Renal cortical epithelial cell (primary cell): Measurements from ENCODE around the gene LYZL2. TPM values are rescaled to one million over a fixed set of nuclear protein-coding genes. Genes with fewer than 3 reads are reported as not detected.
A peak's percentile ranks its signal among the peaks of the same experiment; 100 is the strongest.
"Not testable (repeated sequence)": the region's sequence is repeated elsewhere in the genome, so short reads cannot be mapped to it uniquely, and the experiment has no call there.

Source experiments
- DNase-seq: peaks from one replicate; pipeline ENCODE4 v3.0.0-alpha.2; 2011; ENCODE audit warnings: low read depth
- total RNA-seq: library from RNA; depleted of rRNA; stranded (reverse); fragments of >200 nt; gene quantifications from 2 replicates; pipeline ENCODE4 v1.2.3, GENCODE V29; 2014

Gene LYZL2
- total RNA-seq, 1 donor from 2014 or later: not detected

DNA sequence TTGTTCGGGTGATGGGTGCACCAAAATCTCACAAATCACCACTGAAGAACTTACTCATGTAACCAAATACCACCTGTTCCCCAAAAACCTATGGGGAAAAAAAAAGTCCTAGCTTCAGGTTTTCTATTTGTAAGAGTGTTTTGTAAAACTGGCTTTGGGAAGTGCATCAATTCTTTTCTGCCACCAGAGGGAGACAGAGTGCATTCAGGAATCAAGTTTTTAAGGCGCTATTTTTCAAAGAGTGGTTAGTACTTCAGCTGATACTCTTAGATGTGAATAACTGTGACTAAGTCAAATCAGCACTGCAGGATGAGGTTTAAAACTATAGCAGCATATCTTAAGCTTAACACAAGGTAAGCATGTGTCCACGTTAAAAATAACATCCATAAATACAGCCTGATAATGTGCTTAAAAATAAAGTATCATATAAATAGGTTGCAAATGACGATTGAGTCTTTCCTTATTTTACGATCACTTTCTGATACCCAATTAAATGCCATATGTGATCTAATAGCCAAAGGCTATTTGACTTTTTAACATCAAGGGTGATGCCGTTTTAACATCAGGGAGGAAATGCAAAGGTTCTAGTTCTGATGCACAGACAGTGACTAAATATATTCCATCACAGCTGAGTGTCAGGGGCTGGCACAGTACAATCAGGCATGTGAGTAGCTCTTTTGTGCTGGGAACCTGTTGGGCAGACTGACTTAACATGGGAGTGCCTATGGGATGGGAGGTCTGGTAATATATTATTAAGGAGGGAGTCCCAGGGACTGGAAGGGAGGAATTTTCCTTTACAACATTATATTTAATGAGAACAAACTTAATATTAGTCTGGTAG is 10.6 kb upstream of the LYZL2 start:
- DNase-seq: peak; percentile 73

DNA sequence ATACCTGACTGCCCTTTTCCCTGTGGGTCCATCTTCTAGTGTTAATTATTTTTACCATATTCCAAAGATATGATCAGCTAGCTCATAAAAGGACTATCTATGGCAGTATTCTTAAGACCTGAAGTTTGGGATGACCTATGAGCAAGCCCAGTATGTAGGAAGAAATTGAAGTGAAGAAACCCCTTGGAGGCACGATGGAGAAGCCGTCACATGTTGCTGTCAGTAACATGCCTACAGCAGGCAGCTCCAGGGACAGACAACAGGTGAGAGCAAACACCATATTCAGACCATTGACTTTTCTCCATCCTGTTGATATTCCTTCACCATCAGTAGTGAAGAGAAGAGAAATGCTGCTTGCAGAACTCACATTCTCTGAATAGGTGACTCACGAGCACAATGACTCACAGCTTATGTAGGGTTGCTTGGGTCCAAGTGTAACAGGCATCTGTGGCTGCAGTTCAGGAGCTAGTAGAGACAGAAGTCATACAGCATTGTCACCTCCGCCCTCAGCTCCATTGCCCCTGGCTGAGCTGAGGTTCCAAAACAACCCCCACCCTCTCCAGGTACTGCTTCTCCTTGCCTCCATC is 8.4 kb upstream of the LYZL2 start:
- DNase-seq: peak; percentile 95

DNA sequence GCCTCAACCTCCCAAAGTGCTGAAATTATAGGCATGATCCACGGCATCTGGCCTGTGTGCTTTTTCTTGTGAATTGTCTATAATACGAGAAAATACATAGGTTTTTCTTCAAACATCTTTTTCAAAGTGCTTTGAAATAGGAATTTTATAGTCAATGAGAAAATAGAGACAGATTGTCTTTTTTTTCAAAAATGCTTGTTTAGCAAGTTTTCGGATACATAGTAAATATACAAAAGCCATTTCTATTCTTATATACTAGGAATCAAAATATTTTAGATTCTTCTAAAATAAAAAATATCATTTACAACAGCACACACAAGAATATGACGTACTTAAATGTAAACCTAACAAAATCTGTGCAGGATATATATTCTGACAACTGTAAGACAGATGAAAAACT is 1.6 kb upstream of the LYZL2 start:
- no peak for DNase-seq

DNA sequence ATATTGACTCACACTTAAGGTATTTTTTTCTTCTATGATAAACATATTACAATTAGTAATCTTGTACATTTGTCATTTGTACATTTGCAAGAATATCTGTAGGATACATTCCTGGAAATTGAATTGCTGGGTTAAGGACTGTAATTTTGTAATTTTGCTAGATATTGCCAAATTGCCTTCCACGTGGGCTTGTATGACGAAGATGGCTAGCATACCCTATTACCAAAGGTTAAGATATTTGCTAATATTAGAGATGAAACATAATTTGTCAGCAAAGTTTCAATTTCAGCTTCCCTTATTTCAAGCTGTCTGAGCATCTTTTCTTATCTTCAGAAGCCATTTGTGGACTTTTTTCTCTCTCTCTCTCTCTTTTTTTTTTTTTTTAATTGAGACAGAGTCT is 1.0 kb upstream of the LYZL2 start:
- no peak for DNase-seq

DNA sequence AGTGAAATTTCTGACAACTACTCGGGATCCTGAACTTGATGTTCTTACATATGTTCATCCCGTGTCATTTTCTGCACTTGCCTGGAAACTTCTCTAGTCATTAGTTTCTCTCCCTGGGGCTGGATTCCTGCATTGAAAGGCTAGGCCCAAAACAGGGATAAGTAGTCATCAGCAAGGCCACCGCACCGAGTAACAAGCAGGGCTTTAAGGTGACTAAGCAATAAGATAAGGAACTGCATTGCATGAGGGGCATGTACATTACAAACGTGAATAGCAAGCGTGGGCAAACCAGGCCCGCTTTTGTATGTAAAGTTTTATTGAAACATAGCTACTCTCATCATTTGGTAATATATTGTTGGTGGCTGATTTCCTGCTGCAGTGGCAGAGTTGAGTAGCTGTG is 977 bp downstream of the LYZL2 start:
- DNase-seq: not testable (repeated sequence)

DNA sequence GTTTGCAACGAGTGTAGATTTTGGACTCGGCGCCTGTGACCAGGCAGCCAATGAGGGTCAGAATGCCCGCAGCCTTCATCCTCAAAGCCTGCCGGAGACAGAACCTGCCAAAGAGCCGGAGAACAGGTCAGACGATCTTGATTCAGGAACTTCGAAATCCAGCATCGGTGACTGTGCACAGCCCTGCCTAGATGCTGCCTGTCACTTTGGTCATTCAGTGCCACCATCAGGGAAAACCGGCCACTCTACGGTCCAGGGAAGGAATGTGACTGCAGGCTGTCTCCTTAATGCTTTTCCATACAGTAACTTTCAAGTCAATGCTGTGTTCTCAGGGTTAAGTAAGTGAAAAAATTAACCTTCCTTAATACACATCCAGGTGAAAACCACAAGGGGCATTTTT is 2.7 kb downstream of the LYZL2 start:
- DNase-seq: not testable (repeated sequence)

DNA sequence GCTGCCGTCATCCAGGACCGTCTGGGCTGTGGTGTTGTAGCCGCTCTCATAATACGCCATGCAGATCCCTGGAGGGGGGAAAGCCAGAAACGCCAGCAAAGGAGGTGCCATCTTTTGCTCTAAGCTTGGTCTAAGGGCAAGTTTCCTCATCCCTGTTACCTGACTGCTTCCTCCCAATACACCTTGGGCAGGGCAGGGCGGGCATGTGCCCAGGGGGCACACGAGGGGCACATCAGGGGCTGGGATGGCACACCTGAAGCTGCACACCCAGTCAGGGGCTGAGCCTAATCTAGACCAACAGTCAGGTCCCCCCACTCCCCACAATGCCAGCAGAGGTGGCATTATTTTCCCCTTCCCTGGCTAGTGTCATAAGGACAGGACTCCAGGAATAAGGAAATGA is 3.4 kb downstream of the LYZL2 start:
- DNase-seq: not testable (repeated sequence)

DNA sequence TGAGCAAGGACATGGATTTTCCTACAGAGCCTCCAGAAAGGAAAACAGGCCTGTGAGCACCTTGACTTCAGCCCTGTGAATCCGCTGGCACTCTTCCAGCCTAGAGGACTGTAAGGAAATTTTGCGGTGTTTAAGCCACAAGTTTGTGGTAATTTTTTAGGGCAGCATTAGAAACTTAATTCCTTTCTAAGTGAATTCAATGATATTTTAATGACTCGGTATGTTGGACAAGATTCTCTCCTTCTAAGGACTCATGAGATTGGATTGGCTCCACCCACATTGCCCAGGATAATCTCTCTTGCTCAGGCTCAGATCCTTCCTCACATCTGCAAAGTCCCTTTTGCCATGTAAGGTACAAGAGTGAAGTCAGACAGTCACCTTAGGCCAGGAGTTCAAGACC is 4.5 kb downstream of the LYZL2 start:
- DNase-seq: no peak

DNA sequence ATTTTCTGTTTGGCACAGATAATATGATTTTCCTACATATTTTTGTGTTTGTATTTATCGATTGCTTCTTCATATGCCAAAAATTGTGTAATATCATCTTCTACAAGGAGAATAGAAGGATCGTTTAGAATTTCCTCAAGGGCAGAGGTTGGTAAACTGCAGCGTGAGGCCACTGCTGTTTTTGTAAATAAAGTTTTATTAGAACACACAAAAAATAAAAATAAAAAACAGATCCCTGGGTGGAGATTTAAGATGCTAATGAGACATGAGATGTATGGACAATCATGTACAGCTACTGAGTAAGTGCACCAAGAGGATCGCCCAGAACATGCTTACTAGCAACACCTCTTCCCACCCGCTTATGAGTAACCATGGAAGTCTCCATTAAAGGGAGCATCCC is 9.6 kb downstream of the LYZL2 start:
- no peak for DNase-seq

DNA sequence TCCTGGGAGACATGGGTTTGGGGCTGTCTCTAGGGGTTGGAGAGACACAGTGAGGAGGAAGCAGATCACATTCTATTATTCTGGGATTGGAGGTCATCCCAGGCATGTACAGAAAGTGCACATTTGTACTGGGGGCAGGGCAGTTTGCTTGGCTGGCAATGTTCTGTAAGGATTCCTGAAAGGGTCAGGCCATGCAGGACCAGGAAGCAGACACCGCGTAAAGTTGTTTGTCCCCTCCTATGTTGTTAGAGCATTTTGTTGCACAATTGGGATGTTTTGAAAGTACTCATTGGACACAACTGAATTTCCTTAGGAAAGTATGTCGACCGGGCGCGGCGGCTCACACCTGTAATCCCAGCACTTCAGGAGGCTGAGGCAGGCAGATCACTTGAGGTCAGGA is 12.5 kb downstream of the LYZL2 start:
- DNase-seq: no peak

DNA sequence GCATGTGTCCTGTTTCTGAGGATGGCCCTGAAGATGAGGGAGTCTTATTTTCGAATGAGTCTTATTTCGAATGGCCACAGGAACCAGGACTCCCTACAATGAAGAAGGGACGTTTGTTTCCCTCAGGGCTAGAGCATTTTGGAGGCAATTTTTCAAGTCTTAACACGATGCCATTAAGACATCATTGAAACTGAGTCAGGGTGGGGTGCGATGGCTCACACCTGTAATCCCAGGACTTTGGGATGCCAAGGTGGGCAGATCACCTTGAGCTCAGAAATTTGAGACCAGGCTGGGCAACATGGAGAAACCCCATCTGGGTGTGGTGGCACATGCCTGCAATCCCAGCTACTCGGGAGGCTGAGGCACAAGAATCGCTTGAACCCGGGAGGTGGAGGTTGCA is 18.5 kb downstream of the LYZL2 start:
- not testable (repeated sequence) for DNase-seq

DNA sequence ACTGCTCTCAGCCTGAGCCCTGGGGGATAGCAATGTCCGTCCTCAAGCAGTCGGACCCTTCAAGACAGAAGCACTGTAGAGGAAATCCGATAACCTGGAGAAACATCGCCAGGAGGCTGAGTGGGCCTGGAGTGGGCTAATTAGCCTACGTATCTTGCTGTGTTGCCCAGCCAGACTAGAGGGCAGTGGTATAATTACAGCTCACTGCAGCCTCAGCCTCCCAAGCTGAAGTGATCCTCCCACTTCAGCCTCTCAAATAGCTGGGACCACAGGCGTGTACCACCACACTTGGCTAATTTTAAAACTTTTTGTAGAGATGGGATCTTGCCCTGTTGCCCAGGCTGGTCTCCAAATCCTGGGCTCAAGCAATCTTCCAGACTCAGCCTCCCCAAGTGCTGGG is 21.7 kb downstream of the LYZL2 start:
- no peak for DNase-seq

DNA sequence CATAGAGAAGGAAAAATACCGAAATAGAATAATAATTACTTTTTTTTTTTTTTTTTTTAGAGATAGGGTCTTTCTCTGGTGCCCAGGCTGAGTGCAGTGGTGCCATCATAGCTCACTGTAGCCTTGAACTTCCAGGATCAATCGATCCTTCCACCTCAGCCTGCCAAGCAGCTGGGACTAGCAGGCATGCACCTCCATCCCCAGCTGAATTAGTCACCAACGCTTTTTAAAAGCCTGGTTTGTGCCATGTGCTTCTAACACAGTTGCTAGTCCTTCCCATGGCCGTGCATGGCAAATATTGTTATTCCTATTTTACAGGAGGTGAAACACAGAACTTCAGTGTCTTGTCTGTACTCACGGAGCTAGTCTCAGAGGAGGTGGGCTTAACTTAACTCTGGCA is 23.2 kb downstream of the LYZL2 start:
- no peak for DNase-seq

DNA sequence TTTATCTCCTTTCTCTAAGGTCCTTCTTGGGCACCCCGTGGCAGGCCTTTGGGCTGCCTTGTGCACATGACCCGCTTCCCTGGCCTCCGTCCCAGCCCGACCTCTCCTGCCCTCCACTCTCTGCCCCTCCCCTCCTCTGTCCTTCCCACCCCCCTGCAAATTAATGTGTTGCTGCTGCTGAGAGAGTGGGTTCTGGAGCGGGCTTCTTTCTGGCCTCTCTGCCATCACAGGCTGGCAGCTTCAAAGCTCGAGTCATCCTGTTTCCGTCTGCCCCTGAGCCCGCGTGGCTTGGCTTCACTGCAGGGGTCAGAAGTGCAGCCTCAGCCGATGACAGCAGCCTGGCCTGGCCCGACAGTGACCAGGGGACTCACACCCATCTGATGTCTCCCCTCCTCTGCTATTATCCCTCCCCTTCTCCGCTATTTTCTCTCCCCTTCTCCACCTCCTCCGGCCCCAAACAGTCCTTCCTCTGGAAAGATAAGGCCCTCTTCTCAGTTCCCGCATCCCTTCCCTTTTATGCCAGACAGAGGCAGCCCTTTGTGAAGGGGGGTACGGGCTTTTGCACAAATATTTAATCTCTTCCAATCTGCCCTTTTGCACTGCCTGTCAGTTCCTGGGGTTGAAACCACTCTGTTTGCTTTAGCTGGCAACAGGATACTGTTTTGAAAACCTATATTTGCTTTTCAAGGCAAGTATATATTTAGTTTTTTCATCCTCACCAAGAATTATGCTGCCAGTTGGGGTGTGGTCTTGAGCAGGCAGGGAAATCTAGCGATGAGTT is 24.0 kb downstream of the LYZL2 start:
- DNase-seq: not testable (repeated sequence)

DNA sequence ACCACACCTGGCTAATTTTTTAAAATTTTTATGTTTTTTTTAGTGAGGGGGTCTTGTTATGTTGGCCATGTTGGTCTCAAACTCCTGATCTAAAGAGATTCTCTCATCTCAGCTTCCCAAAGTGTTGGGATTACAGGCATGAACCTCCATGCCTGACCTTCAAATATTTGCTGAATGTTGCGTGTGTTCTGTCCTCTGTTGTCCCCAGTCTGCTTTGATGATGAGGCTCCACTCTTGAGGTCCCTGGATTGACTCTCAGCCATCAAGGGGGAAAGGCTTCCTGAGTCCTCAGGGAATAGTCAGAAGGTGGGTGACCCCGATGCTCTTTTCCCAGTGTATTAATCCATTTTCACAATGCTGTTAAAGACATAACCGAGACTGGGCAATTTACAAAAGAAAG is 26.0 kb downstream of the LYZL2 start:
- no peak for DNase-seq

DNA sequence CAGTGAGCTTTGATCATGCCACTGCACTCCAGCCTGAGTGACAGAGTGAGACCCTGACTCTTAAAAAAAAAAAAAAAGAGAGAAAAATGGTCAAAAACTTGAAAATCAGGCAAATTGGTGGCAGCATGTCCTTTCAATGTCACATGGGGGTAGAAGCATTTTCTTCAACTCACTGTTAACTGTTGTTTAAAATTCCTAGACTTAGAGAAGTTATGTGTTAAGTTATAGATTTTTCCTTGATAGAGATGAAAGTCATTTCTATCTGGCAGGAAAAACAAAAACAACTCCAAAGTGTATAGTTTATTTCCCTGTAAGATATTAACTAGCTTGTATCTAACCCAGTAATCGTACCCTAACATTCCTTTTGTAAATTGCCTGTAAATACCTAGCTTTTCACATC is 26.8 kb downstream of the LYZL2 start:
- peak; percentile 18 for DNase-seq

DNA sequence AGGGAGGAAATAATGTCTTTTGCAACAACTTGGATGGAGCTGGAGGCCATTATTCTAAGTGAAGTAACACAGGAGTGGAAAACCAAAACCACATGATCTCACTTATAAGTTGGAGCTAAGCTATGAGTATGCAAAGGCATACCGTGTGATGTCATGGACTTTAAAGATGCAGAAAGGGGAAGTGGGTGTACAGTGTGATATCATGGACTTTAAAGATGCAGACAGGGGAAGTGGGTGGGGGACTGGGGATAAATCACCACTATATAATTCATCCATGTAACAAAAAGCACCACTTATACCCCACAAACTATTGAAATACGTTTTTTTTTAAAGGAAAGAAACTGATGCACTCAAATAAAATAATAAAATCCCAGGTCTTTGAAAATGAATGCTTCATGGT is 29.5 kb downstream of the LYZL2 start:
- no peak for DNase-seq

DNA sequence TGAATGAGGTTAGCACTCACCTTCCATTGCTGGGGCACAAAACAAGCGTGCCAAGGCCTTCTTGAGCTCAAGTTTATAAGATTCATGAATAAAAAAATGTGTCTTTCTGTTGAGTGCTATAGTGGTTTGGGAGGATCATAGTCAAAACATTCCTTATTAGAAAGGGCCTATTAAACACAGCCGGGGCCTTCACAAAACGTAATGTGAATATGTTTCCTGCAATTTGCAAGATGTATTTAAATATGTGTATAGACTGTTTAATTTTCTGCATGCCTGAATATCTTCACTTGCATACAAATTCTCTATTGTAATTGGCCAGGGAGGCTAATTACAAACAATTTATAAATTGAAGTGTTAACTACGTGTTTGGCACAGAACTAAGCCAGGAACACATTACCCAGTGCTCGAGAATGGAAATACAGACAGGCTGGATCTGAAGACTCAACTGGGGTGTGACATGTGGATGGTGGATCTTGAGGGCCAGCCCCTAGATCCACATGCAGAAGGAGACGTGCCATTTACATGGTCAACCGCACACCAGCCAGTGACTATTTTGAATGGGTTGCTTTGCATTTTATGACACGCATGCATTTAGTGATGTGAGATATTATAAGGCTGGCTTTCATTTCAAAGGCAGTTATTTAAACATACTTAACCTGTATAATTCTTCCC is 31.3 kb downstream of the LYZL2 start:
- no peak for DNase-seq

DNA sequence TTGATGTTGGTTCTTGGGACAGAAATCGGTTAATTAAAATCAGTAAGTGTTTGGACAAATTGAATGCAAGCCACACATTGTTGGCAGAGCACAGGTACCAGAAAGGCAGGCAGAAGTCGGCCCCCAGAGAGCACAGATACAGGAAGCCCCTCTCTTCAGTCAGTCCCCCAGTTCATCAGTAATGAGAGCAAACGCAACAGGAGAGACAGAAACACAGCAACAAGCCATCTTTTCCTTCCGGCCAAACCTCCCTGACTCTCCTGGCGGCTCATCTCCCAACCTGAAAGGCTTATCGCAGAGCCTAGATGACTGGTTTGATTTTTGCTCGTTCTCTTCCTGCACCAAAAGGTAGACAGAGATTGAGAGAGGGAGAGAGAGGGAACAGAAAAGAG is 32.1 kb downstream of the LYZL2 start:
- DNase-seq: not testable (repeated sequence)

DNA sequence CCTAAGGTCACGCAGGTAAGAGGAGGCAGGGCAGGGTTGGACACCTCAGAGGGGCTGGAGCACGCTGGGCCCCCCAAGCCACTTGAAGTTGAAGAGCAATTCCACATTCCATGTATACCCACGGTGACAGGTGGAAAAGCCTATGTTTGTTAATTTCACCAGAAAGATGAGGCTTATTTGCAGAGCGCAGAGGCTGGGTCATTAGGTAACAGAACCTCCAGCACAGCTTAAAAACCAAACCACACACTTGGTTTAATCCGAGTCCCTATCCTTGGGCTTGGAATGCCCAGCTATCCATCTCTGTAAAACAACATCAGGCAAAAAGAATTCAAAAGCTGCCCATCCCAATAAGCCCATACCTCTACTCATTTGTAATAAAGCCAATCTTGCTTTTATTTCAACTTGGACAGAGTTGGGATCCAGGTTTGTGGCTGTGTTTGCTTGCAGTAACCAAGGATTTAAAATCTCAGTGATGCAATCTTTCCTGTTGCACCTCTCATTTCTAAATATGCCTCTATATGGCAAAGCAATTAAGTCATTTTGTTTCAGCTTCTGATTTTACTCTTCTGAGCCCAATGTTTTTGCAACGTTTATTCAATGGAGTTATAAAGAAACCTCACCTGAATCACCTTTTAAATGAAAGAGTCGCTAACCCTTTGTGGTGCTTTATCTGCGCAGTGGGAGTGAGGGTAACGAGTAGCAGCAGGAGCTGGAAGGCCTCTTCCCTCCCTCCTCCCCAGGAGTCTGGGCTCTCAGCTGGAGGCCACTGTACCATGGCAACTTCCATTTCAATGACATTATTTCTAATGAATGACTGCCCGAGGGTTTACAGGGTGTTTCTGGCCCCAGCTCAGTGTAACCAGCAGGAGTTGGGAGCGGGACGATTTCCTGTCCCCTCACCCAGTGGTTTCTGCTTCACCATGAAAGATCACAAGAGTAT is 32.8 kb downstream of the LYZL2 start:
- peak; percentile 43 for DNase-seq

DNA sequence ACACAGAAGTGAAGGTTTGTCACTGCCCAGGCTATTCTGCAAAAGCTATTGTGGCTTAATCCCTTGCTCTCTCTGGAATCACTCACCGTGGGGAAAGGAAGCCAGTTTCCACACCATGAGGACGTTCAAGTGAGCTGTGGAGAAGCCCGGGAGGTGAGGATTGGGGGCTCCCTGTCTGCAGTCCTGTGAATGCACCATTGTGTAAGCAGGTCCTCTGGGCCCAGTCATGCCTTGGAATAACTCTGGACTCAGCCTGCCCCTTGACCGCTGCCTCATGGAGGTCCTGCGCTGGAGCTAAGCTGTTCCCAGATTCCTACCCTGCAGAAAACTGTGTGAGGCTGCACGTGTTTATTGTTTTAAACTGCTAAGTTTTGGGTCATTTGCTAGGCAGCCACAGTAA is 33.5 kb downstream of the LYZL2 start:
- no peak for DNase-seq
